ENCODE data around the gene PUM1.

PUM1 gene

GRCh38 chr1:30886710-30887428 is 178.6 kb downstream of the PUM1 start:
- Histone ChIP-seq H3K4ac (ENCODE audit: low read length) (no peak overlapping the region), H4K91ac (ENCODE audit: low read depth, low read length, poor library complexity) (no peak overlapping the region), H3K9ac (ENCODE audit: low read depth, low read length, poor library complexity) (no peak overlapping the region), H2BK120ac (ENCODE audit: low read depth, low read length) (no peak overlapping the region), H3K79me1 (ENCODE audit: low read depth, low read length) (peaks cover 6% of the 10 kb centered on the region), H3K4me1 (ENCODE audit: control insufficient read depth in 2 of 2, insufficient read depth in 1 of 2, low read depth in 1 of 2, low read length in 2 of 2) (peaks cover 23 to 28% of the 10 kb centered on the region in 2 donors), H3K4me3 (ENCODE audit: low read length in 2 of 2) (no peak overlapping the region), H3K9me3 (replicated peaks in 1 of 2; ENCODE audit: control insufficient read depth in 2 of 2, insufficient read depth in 1 of 2, low read depth in 1 of 2, low read length in 2 of 2) (no peaks in the 10 kb centered on the region), H3K4me2 (ENCODE audit: insufficient read depth, low read length, poor library complexity, severe bottlenecking) (no peak overlapping the region), H2BK5ac (ENCODE audit: low read length) (no peak overlapping the region), H4K8ac (ENCODE audit: low read depth, low read length) (no peak overlapping the region), H2AK5ac (ENCODE audit: low read depth, low read length) (no peak overlapping the region), H3K36me3 (replicated peaks in 1 of 2; ENCODE audit: control insufficient read depth in 2 of 2, insufficient read depth in 2 of 2, low read length in 2 of 2) (peaks cover 0 to 8% of the 10 kb centered on the region in 2 donors), H2BK15ac (ENCODE audit: low read length) (no peak overlapping the region), H3K14ac (ENCODE audit: low read length) (no peak overlapping the region), H3K23ac (ENCODE audit: low read depth, low read length, poor library complexity) (no peak overlapping the region), H3K27me3 (ENCODE audit: control insufficient read depth in 3 of 3, insufficient read depth in 3 of 3, low read depth in 1 of 3, low read length in 3 of 3) (no peaks in the 10 kb centered on the region), H2AFZ (ENCODE audit: low read length) (no peak overlapping the region), H3K18ac (ENCODE audit: low read length) (peak overlapping the region; percentile 32), H2BK12ac (ENCODE audit: low read length) (no peak overlapping the region), H3K27ac (replicated peaks; ENCODE audit: low read length) (no peak overlapping the region)
- WGBS, 2 donors (ENCODE audit: extremely low coverage in 2 of 2, insufficient read length in 2 of 2, insufficient replicate concordance in 1 of 2): no CpG with 5 or more reads among the region's 12 CpGs
- DNase-seq (ENCODE audit: low spot score): no peak

GRCh38 chr1:30885570-30886522 is 179.7 kb downstream of the PUM1 start:
- no peak overlapping the region for H4K91ac ChIP-seq (ENCODE audit: low read depth, low read length, poor library complexity)
- H2AFZ ChIP-seq (ENCODE audit: low read length): no peak overlapping the region
- no peak overlapping the region for H3K4me2 ChIP-seq (ENCODE audit: insufficient read depth, low read length, poor library complexity, severe bottlenecking)
- H2AK5ac ChIP-seq (ENCODE audit: low read depth, low read length): peak overlapping the region; percentile 68
- no peak overlapping the region for H3K27ac ChIP-seq (replicated peaks; ENCODE audit: low read length)
- H2BK5ac ChIP-seq (ENCODE audit: low read length): no peak overlapping the region
- peak overlapping the region; percentile 7 for H3K18ac ChIP-seq (ENCODE audit: low read length)
- peak overlapping the region; percentile 40 for H3K14ac ChIP-seq (ENCODE audit: low read length)
- no peak for DNase-seq (ENCODE audit: low spot score)
- no peak overlapping the region for H2BK12ac ChIP-seq (ENCODE audit: low read length)
- H3K4me3 ChIP-seq (ENCODE audit: low read length in 2 of 2): no peak overlapping the region
- H3K4me1 ChIP-seq (ENCODE audit: control insufficient read depth in 2 of 2, insufficient read depth in 1 of 2, low read depth in 1 of 2, low read length in 2 of 2): peaks cover 28% of the 10 kb centered on the region in 2 donors
- H2BK15ac ChIP-seq (ENCODE audit: low read length): peak overlapping the region; percentile 39
- H2BK120ac ChIP-seq (ENCODE audit: low read depth, low read length): no peak overlapping the region
- H3K36me3 ChIP-seq (replicated peaks in 1 of 2; ENCODE audit: control insufficient read depth in 2 of 2, insufficient read depth in 2 of 2, low read length in 2 of 2): peaks cover 0 to 8% of the 10 kb centered on the region in 2 donors
- H3K4ac ChIP-seq (ENCODE audit: low read length): no peak overlapping the region
- H4K8ac ChIP-seq (ENCODE audit: low read depth, low read length): no peak overlapping the region
- no peaks in the 10 kb centered on the region for H3K27me3 ChIP-seq (ENCODE audit: control insufficient read depth in 3 of 3, insufficient read depth in 3 of 3, low read depth in 1 of 3, low read length in 3 of 3)
- no CpG with 5 or more reads among the region's 17 CpGs for WGBS, 2 donors (ENCODE audit: extremely low coverage in 2 of 2, insufficient read length in 2 of 2, insufficient replicate concordance in 1 of 2)
- H3K79me1 ChIP-seq (ENCODE audit: low read depth, low read length): peaks cover 11% of the 10 kb centered on the region
- H3K23ac ChIP-seq (ENCODE audit: low read depth, low read length, poor library complexity): no peak overlapping the region
- H3K9ac ChIP-seq (ENCODE audit: low read depth, low read length, poor library complexity): no peak overlapping the region
- no peaks in the 10 kb centered on the region for H3K9me3 ChIP-seq (replicated peaks in 1 of 2; ENCODE audit: control insufficient read depth in 2 of 2, insufficient read depth in 1 of 2, low read depth in 1 of 2, low read length in 2 of 2)

DNA sequence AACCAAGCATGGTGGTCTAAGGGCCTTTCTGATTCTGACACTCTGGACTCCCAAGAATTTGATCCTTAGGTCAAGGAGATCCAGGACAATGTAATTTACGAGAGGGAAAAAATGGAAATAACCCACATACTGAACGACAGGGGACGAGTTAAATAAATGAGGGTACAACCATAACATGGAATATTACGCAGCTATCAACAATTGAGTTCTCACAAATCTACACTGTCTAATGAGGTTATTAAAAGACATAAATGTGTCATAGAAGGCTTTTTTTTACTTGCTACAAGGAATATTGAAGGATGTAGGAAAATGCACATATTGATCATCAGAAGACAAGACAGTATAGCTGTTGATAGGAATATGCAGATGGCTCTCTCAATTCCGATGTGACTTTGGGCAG is 180.8 kb downstream of the PUM1 start:
- Histone ChIP-seq H4K8ac (ENCODE audit: low read depth, low read length) (no peak overlapping the region), H2BK15ac (ENCODE audit: low read length) (no peak overlapping the region), H3K18ac (ENCODE audit: low read length) (no peak overlapping the region), H3K4ac (ENCODE audit: low read length) (no peak overlapping the region), H2BK120ac (ENCODE audit: low read depth, low read length) (no peak overlapping the region), H2BK5ac (ENCODE audit: low read length) (no peak overlapping the region), H4K91ac (ENCODE audit: low read depth, low read length, poor library complexity) (no peak overlapping the region), H3K27ac (replicated peaks; ENCODE audit: low read length) (no peak overlapping the region), H2BK12ac (ENCODE audit: low read length) (no peak overlapping the region), H2AK5ac (ENCODE audit: low read depth, low read length) (no peak overlapping the region), H2AFZ (ENCODE audit: low read length) (no peak overlapping the region), H3K14ac (ENCODE audit: low read length) (no peak overlapping the region), H3K79me1 (ENCODE audit: low read depth, low read length) (peaks cover 11% of the 10 kb centered on the region), H3K9ac (ENCODE audit: low read depth, low read length, poor library complexity) (no peak overlapping the region), H3K36me3 (replicated peaks in 1 of 2; ENCODE audit: control insufficient read depth in 2 of 2, insufficient read depth in 2 of 2, low read length in 2 of 2) (peaks cover 0 to 8% of the 10 kb centered on the region in 2 donors), H3K23ac (ENCODE audit: low read depth, low read length, poor library complexity) (no peak overlapping the region), H3K4me1 (ENCODE audit: control insufficient read depth in 2 of 2, insufficient read depth in 1 of 2, low read depth in 1 of 2, low read length in 2 of 2) (peaks cover 37 to 39% of the 10 kb centered on the region in 2 donors), H3K27me3 (ENCODE audit: control insufficient read depth in 3 of 3, insufficient read depth in 3 of 3, low read depth in 1 of 3, low read length in 3 of 3) (no peaks in the 10 kb centered on the region), H3K4me2 (ENCODE audit: insufficient read depth, low read length, poor library complexity, severe bottlenecking) (no peak overlapping the region), H3K9me3 (replicated peaks in 1 of 2; ENCODE audit: control insufficient read depth in 2 of 2, insufficient read depth in 1 of 2, low read depth in 1 of 2, low read length in 2 of 2) (no peaks in the 10 kb centered on the region), H3K4me3 (ENCODE audit: low read length in 2 of 2) (no peak overlapping the region)
- no peak for DNase-seq (ENCODE audit: low spot score)
- WGBS, 2 donors (ENCODE audit: extremely low coverage in 2 of 2, insufficient read length in 2 of 2, insufficient replicate concordance in 1 of 2): no CpG with 5 or more reads among the region's 5 CpGs
